ENCODE results near the gene MED27.

GRCh38 chr9:131884222-131884621 is 195.4 kb downstream of the MED27 start:
- TF ChIP-seq POLR2AphosphoS5 (IDR thresholded peaks at IDR 0.05; ENCODE audit: low read depth, low read length) (no peak), POLR2A (IDR thresholded peaks at IDR 0.05; ENCODE audit: low read depth, low read length) (no peak)

Data from GM12892 (cell line).